Panc1 (cell line): ENCODE data around the gene LRP1B. TPM values are rescaled to one million over a fixed set of nuclear protein-coding genes. Genes with fewer than 3 reads are reported as not detected.

Experiments used
- ATAC-seq: fragments of 200-7000 bp; cut with Tn5 transposase; 2 replicates; pipeline ENCODE4 v1.9.1; 2020; ENCODE audit warnings: mild to moderate bottlenecking, moderate library complexity
- BruUV-seq: library from RNA; stranded (reverse); fragments of 400-500 nt; replicated peaks from 2 replicates; lab custom pipeline; 2021; lab: Mats Ljungman, UMichigan
- CTCF ChIA-PET: fragments of 300-600 bp; sonication (Branson Sonifier 250); formaldehyde crosslinking; loops from one replicate; lab custom pipeline; 2022; ENCODE audit warnings: antibody characterized with exemption; lab: Charles Lee
- POLR2A ChIA-PET: fragments of 300-600 bp; sonication (Branson Sonifier 250); formaldehyde crosslinking; loops from one replicate; lab custom pipeline; 2022; ENCODE audit warnings: antibody characterized with exemption; lab: Charles Lee
- DNase-seq: peaks from one replicate; pipeline ENCODE4 v3.0.0-alpha.2; 2010; ENCODE audit warnings: low read depth, low spot score
- H3K27ac ChIP-seq: 2 replicates; pipeline ENCODE4 v1.5.1; 2011; ENCODE audit warnings: mild to moderate bottlenecking, low read length, inconsistent platforms
- H3K27me3 ChIP-seq: fragments of 200-500 bp; sonication (Bioruptor generic); 2 replicates; pipeline ENCODE4 v1.6.0; 2014; ENCODE audit warnings: low read length, inconsistent platforms; ENCODE audit not compliant: control insufficient read depth, insufficient read depth
- H3K36me3 ChIP-seq: fragments of 200-500 bp; sonication (Bioruptor generic); 2 replicates; pipeline ENCODE4 v1.5.1; 2014; ENCODE audit warnings: inconsistent platforms, mild to moderate bottlenecking, low read length, moderate library complexity; ENCODE audit not compliant: control insufficient read depth, insufficient read depth
- H3K4me1 ChIP-seq: 2 replicates; pipeline ENCODE4 v1.5.1; 2011; ENCODE audit warnings: inconsistent platforms, mild to moderate bottlenecking, low read length, moderate library complexity; ENCODE audit not compliant: control insufficient read depth, insufficient read depth
- H3K4me3 ChIP-seq, 2 experiments: 2 replicates each; pipeline ENCODE4 v1.5.1; 2011 to 2012; ENCODE audit warnings: low read depth in 2 of 2, low read length in 2 of 2, mild to moderate bottlenecking in 2 of 2, inconsistent platforms in 1 of 2, moderate library complexity in 1 of 2
- H3K9me3 ChIP-seq: fragments of 200-500 bp; sonication (Bioruptor generic); 2 replicates; pipeline ENCODE4 v1.5.1; 2014; ENCODE audit warnings: low read depth, mild to moderate bottlenecking, inconsistent platforms, low read length, moderate library complexity; ENCODE audit not compliant: control insufficient read depth, insufficient read depth
- POLR2AphosphoS5 ChIP-seq: IDR thresholded peaks from 2 replicates; pipeline ENCODE4 v1.6.1; 2012; ENCODE audit warnings: mild to moderate bottlenecking, low read depth, low read length, moderate library complexity
- SIN3A ChIP-seq: IDR thresholded peaks from 2 replicates; pipeline ENCODE4 v1.6.1; 2012; ENCODE audit warnings: low read depth, mild to moderate bottlenecking, low read length, moderate library complexity, borderline replicate concordance; ENCODE audit not compliant: insufficient read depth
- TCF7L2 ChIP-seq: IDR thresholded peaks from 2 replicates; pipeline ENCODE4 v1.6.1; 2011; ENCODE audit warnings: mild to moderate bottlenecking, low read depth, low read length, inconsistent platforms
- in situ Hi-C: cut with HindIII; loops from 2 replicates; pipeline ENCODE4 v1.10.0; 2016; ENCODE audit warnings: low sequenced_read_pairs, low pct_unique_long_range_greater_than_20kb
- intact Hi-C: fragments of 100-400 bp; cut with micrococcal nuclease; formaldehyde crosslinking; loops from one replicate; pipeline ENCODE4 v1.10.0; 2022; ENCODE audit not compliant: unreplicated experiment
- total RNA-seq: library from RNA; stranded (reverse); gene quantifications from one replicate; pipeline ENCODE4 v1.2.1, GENCODE V29; 2021; ENCODE audit not compliant: unreplicated experiment
- TF ChIP-seq, protein P1 (sequence below), 2 experiments: IDR thresholded peaks; 2 replicates each; pipeline ENCODE4 v1.6.1; 2011 to 2012; ENCODE audit warnings: low read depth in 2 of 2, control low read depth in 1 of 2, low read length in 1 of 2, mild to moderate bottlenecking in 1 of 2, moderate library complexity in 1 of 2; ENCODE audit not compliant: insufficient read depth in 1 of 2
- TF ChIP-seq, protein P2 (sequence below): fragments of 450-650 bp; IDR thresholded peaks from 2 replicates; pipeline ENCODE4 v1.5.1; 2017; ENCODE audit warnings: mild to moderate bottlenecking

The LRP1B gene
- total RNA-seq, 1 experiment from 2014 or later: 0.54 TPM

DNA sequence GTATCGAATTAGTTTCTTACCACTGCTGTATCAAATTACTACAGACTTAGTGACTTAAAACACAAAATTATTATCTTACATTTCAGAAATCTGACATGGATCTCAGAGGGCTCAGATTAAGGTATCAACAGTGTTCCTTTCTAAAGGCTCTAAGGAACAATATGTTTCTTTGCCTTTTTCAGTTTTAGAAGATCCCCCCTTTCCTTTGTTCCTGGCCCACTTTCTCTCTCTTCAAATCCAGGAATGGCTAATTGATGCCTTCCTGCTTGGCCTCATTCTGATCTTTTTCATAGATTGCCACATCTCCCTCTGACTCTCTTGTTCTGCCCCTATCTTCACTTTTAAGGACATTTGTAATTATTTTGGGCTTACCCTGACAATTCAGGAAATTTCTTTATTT, 65.7 kb downstream of the LRP1B start:
- in situ Hi-C loops (no loop called here), intact Hi-C loops (no loop called here)
- no TSS peak for BruUV-seq
- Histone ChIP-seq H3K9me3 (no peaks in the 10 kb centered on the region), H3K4me3 (no peak overlapping the region), H3K27ac (no peak overlapping the region), H3K4me1 (no peaks in the 10 kb centered on the region; the same call in 1 of the 2 replicates), H3K36me3 (no peaks in the 10 kb centered on the region), H3K27me3 (no peaks in the 10 kb centered on the region)
- no peak for DNase-seq
- no peak for ATAC-seq
- ChIA-PET POLR2A (no interaction called here), CTCF (no interaction called here)
- TF ChIP-seq POLR2AphosphoS5 (no peak), TCF7L2 (no peak), SIN3A (no peak)
- TF ChIP-seq, protein P1, sequence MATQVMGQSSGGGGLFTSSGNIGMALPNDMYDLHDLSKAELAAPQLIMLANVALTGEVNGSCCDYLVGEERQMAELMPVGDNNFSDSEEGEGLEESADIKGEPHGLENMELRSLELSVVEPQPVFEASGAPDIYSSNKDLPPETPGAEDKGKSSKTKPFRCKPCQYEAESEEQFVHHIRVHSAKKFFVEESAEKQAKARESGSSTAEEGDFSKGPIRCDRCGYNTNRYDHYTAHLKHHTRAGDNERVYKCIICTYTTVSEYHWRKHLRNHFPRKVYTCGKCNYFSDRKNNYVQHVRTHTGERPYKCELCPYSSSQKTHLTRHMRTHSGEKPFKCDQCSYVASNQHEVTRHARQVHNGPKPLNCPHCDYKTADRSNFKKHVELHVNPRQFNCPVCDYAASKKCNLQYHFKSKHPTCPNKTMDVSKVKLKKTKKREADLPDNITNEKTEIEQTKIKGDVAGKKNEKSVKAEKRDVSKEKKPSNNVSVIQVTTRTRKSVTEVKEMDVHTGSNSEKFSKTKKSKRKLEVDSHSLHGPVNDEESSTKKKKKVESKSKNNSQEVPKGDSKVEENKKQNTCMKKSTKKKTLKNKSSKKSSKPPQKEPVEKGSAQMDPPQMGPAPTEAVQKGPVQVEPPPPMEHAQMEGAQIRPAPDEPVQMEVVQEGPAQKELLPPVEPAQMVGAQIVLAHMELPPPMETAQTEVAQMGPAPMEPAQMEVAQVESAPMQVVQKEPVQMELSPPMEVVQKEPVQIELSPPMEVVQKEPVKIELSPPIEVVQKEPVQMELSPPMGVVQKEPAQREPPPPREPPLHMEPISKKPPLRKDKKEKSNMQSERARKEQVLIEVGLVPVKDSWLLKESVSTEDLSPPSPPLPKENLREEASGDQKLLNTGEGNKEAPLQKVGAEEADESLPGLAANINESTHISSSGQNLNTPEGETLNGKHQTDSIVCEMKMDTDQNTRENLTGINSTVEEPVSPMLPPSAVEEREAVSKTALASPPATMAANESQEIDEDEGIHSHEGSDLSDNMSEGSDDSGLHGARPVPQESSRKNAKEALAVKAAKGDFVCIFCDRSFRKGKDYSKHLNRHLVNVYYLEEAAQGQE (IDR thresholded peaks at IDR 0.05; ENCODE audit: insufficient read depth in 1 of 2, low read depth in 2 of 2, low read length in 1 of 2): no peak
- TF ChIP-seq, protein P2, sequence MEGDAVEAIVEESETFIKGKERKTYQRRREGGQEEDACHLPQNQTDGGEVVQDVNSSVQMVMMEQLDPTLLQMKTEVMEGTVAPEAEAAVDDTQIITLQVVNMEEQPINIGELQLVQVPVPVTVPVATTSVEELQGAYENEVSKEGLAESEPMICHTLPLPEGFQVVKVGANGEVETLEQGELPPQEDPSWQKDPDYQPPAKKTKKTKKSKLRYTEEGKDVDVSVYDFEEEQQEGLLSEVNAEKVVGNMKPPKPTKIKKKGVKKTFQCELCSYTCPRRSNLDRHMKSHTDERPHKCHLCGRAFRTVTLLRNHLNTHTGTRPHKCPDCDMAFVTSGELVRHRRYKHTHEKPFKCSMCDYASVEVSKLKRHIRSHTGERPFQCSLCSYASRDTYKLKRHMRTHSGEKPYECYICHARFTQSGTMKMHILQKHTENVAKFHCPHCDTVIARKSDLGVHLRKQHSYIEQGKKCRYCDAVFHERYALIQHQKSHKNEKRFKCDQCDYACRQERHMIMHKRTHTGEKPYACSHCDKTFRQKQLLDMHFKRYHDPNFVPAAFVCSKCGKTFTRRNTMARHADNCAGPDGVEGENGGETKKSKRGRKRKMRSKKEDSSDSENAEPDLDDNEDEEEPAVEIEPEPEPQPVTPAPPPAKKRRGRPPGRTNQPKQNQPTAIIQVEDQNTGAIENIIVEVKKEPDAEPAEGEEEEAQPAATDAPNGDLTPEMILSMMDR: no peak

DNA sequence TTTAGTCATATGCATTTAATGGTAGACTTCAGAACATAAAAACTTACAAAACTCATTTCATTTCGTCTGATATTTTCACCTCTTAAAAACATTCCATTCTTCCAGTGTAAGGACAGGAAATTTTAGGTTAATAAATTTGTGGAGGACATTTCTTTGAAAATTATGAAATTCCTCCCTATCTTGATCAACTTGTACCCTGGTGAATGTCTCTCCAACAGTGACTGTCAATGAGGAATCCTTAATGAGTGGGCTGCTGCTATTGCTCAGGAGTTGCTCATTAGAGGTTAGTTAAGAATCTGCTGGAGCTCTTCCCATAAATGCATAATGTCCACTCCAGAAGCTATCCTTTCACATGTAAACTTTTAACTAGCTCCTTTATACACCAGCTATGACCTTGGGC, 69.1 kb downstream of the LRP1B start:
- Histone ChIP-seq H3K4me1 (no peaks in the 10 kb centered on the region; the same call in 1 of the 2 replicates), H3K4me3 (no peak overlapping the region), H3K27ac (no peak overlapping the region), H3K36me3 (no peaks in the 10 kb centered on the region), H3K9me3 (no peaks in the 10 kb centered on the region), H3K27me3 (no peaks in the 10 kb centered on the region)
- intact Hi-C loops (no loop called here), in situ Hi-C loops (no loop called here)
- no peak for ATAC-seq
- DNase-seq: no peak
- ChIA-PET POLR2A (no interaction called here), CTCF (no interaction called here)
- no TSS peak for BruUV-seq
- TF ChIP-seq, protein P2: no peak
- TF ChIP-seq, protein P1 (IDR thresholded peaks at IDR 0.05; ENCODE audit: insufficient read depth in 1 of 2, low read depth in 2 of 2, low read length in 1 of 2): no peak
- TF ChIP-seq SIN3A: no peak
- no peak for TF ChIP-seq POLR2AphosphoS5
- no peak for TF ChIP-seq TCF7L2
